ENCODE measurements around the gene SPATA2. TPM values are rescaled to one million over a fixed set of nuclear protein-coding genes. Genes with fewer than 3 reads are reported as not detected.

SPATA2 gene
- total RNA-seq, 2 donors from 2014 or later = 19.9 to 22.0 TPM

Other genes with a start within 250 kb of the SPATA2 start
- gene B4GALT5, start 201.7 kb downstream of the SPATA2 start, total RNA-seq = 10 to 100 TPM; 58.1 to 64.8 TPM
- gene SLC9A8, start 102.7 kb downstream of the SPATA2 start, total RNA-seq = 10 to 100 TPM; 16.5 to 18.7 TPM
- 10 to 100 TPM; 75.7 to 84.1 TPM for gene RNF114, start 20.9 kb upstream of the SPATA2 start, total RNA-seq
- gene SNAI1, start 67.5 kb upstream of the SPATA2 start, total RNA-seq = under 1 TPM; 0.25 to 0.46 TPM
- 100 to 1,000 TPM in 1 of 2 donors, 10 to 100 TPM in 1; 70.8 to 106 TPM for gene UBE2V1, start 197.6 kb upstream of the SPATA2 start, total RNA-seq
- gene PEDS1, start 238.2 kb upstream of the SPATA2 start, total RNA-seq = 10 to 100 TPM; 21.4 to 29.6 TPM